ENCODE results near the gene PIERCE2. TPM values are rescaled to one million over a fixed set of nuclear protein-coding genes. Genes with fewer than 3 reads are reported as not detected.
A peak's percentile ranks its signal among the peaks of the same experiment; 100 is the strongest.

Gene PIERCE2
- total and polyA plus RNA-seq, 2 of the 4 experiments (the other 2 are of a cell fraction), result 0.36 to 0.48 TPM

GRCh38 chr15:55402707-55403106 lies 5.6 kb upstream of the PIERCE2 start:
- no peak overlapping the region for H4K8ac ChIP-seq (ENCODE audit: low read depth in 2 of 2, low read length in 2 of 2)
- H3K4me1 ChIP-seq (ENCODE audit: control insufficient read depth, insufficient read depth, low read length), result no peaks in the 10 kb centered on the region
- intact Hi-C loops (cut with micrococcal nuclease) (no loop called here), dilution Hi-C loops (cut with HindIII; ENCODE audit: low sequenced_read_pairs, unreplicated experiment) (no loop called here), in situ Hi-C loops (cut with MboI; ENCODE audit: low sequenced_read_pairs) (no loop called here)
- DNase-seq (no peak), ATAC-seq (ENCODE audit: low read depth) (no peak)
- CTCF ChIA-PET, result interaction anchor here (1.0 kb wide), 1 partner anchor 12 kb away, joined by 3 read pairs; no protein-coding TSS in a partner anchor
- H3K14ac ChIP-seq (replicated peaks; ENCODE audit: low read depth, low read length), result 0 out of 2 replicates have a peak overlapping the region, but pooled peaks have one; percentile 72
- no peak overlapping the region for H2AK9ac ChIP-seq (replicated peaks; ENCODE audit: low read depth, low read length, poor library complexity)
- H3K56ac ChIP-seq (ENCODE audit: extremely low read depth, insufficient read depth, low read length), result no peak overlapping the region
- no peak overlapping the region for H2BK5ac ChIP-seq (ENCODE audit: low read depth, low read length, poor library complexity, severe bottlenecking)
- TF ChIP-seq CTCF (conservative IDR thresholded peaks at IDR 0.05; ENCODE audit: low read depth, low read length) (no peak), FOS (IDR thresholded peaks at IDR 0.05; ENCODE audit: low read depth, low read length) (no peak), USF2 (IDR thresholded peaks at IDR 0.05; ENCODE audit: low read depth, low read length) (no peak), POLR2A (IDR thresholded peaks at IDR 0.05; ENCODE audit: low read depth, low read length) (no peak), MAFK (IDR thresholded peaks at IDR 0.05; ENCODE audit: low read depth, low read length) (no peak), CHD1 (IDR thresholded peaks at IDR 0.05; ENCODE audit: low read depth, low read length) (no peak), SMC3 (IDR thresholded peaks at IDR 0.05; ENCODE audit: low read depth, low read length) (no peak), CEBPB (IDR thresholded peaks at IDR 0.05; ENCODE audit: low read depth, low read length) (no peak), BHLHE40 (IDR thresholded peaks at IDR 0.05; ENCODE audit: low read depth, low read length) (no peak), RCOR1 (IDR thresholded peaks at IDR 0.05; ENCODE audit: insufficient replicate concordance, low read length) (no peak), ELK1 (IDR thresholded peaks at IDR 0.05; ENCODE audit: borderline replicate concordance, low read depth, low read length) (no peak), NFE2L2 (IDR thresholded peaks at IDR 0.05; ENCODE audit: low read depth, low read length) (no peak), MAZ (IDR thresholded peaks at IDR 0.05; ENCODE audit: borderline replicate concordance, low read depth, low read length) (no peak), RFX5 (IDR thresholded peaks at IDR 0.05; ENCODE audit: low read depth, low read length) (no peak), MXI1 (IDR thresholded peaks at IDR 0.05; ENCODE audit: borderline replicate concordance, low read depth, low read length) (no peak), RAD21 (IDR thresholded peaks at IDR 0.05; ENCODE audit: low read length) (no peak)
- no peaks in the 10 kb centered on the region for H3K27me3 ChIP-seq (ENCODE audit: control insufficient read depth, insufficient read depth, low read length)
- H2BK20ac ChIP-seq (ENCODE audit: low read depth, low read length), result no peak overlapping the region
- H2AFZ ChIP-seq (replicated peaks; ENCODE audit: low read length, poor library complexity), result no peak overlapping the region
- no peaks in the 10 kb centered on the region for H4K20me1 ChIP-seq (ENCODE audit: insufficient read depth, low read length)
- H3K4me2 ChIP-seq (ENCODE audit: low read depth, low read length), result no peak overlapping the region
- no peak overlapping the region for H4K91ac ChIP-seq (ENCODE audit: insufficient read depth, low read depth, low read length)
- peaks cover 0 to 8% of the 10 kb centered on the region in 2 experiments; a peak in 2 of 4 replicates for H3K79me1 ChIP-seq (ENCODE audit: low read depth in 1 of 2, low read length in 2 of 2)
- POLR2A ChIA-PET (ENCODE audit: unreplicated experiment), result no interaction called here
- no peak overlapping the region for H3K18ac ChIP-seq (ENCODE audit: low read depth, low read length)
- H3K23ac ChIP-seq (ENCODE audit: low read depth, low read length), result no peak overlapping the region
- no peak overlapping the region for H3K27ac ChIP-seq (ENCODE audit: insufficient read depth, low read length)
- no peaks in the 10 kb centered on the region for H3K36me3 ChIP-seq (ENCODE audit: control insufficient read depth, insufficient read depth, low read length)
- H3K9me1 ChIP-seq (ENCODE audit: insufficient read depth, low read length), result no peaks in the 10 kb centered on the region
- 0 out of 2 replicates have a peak overlapping the region, but pooled peaks have one; percentile 41 for H2BK120ac ChIP-seq (ENCODE audit: low read depth, low read length)
- no peak overlapping the region for H3K4me3 ChIP-seq (ENCODE audit: insufficient read depth, low read depth, low read length)
- no peak overlapping the region for H4K5ac ChIP-seq (ENCODE audit: low read depth, low read length)
- H3K9me3 ChIP-seq (ENCODE audit: control insufficient read depth, insufficient read depth, low read length), result no peaks in the 10 kb centered on the region
- H3K9ac ChIP-seq (ENCODE audit: low read depth, low read length), result no peak overlapping the region
- no peak overlapping the region for H3K4ac ChIP-seq (ENCODE audit: low read depth, low read length)
- no peak overlapping the region for H2AK5ac ChIP-seq (ENCODE audit: low read depth, low read length)
- BruUV-seq (replicated peaks), result no TSS peak
- H2BK15ac ChIP-seq (ENCODE audit: low read depth, low read length), result no peak overlapping the region
